ENCODE data around the gene OSBPL3. TPM values are rescaled to one million over a fixed set of nuclear protein-coding genes. Genes with fewer than 3 reads are reported as not detected.

OSBPL3 gene
- total and polyA plus RNA-seq, 4 donors, result 0.28 to 3.0 (median 1.1) TPM

- Histone ChIP-seq H3K4me3 (ENCODE audit: low read depth in 1 of 3, low read length in 3 of 3) (no peak overlapping the region), H3K9me3 (ENCODE audit: control insufficient read depth in 4 of 4, low read length in 3 of 4) (no peaks in the 10 kb centered on the region), H3K4me1 (ENCODE audit: control insufficient read depth in 4 of 4, insufficient read depth in 4 of 4, low read length in 3 of 4) (no peaks in the 10 kb centered on the region), H3K27me3 (ENCODE audit: control insufficient read depth in 4 of 4, insufficient read depth in 4 of 4, low read length in 3 of 4) (no peaks in the 10 kb centered on the region), H3K27ac (ENCODE audit: low read depth in 1 of 2, low read length in 2 of 2) (no peak overlapping the region), H3K9ac (ENCODE audit: low read depth in 1 of 2, low read length in 2 of 2) (no peak overlapping the region), H3K36me3 (ENCODE audit: control insufficient read depth in 4 of 4, insufficient read depth in 3 of 4, low read depth in 1 of 4, low read length in 3 of 4) (no peaks in the 10 kb centered on the region)
- DNase-seq (ENCODE audit: low spot score), result no peak
- 88% methylated on average over 1 of the region's 1 CpG for WGBS
- no peak for TF ChIP-seq ATF3 (IDR thresholded peaks at IDR 0.05)
These were observed 33.5 kb downstream of the OSBPL3 start for GRCh38 chr7:24946467-24946866.

GRCh38 chr7:24945899-24946298 lies 34.1 kb downstream of the OSBPL3 start:
- TF ChIP-seq GABPA (IDR thresholded peaks at IDR 0.05 in 1 of 2, conservative IDR thresholded peaks at IDR 0.05 in 1 of 2) (no peak), REST (IDR thresholded peaks at IDR 0.05) (no peak), ATF3 (IDR thresholded peaks at IDR 0.05) (no peak), JUND (IDR thresholded peaks at IDR 0.05) (no peak), YY1 (IDR thresholded peaks at IDR 0.05) (no peak), RAD21 (IDR thresholded peaks at IDR 0.05) (no peak), HNF4G (IDR thresholded peaks at IDR 0.05) (no peak), TAF1 (conservative IDR thresholded peaks at IDR 0.05) (no peak), FOXA1 (IDR thresholded peaks at IDR 0.05) (no peak), RXRA (IDR thresholded peaks at IDR 0.05) (no peak), HNF4A (conservative IDR thresholded peaks at IDR 0.05) (no peak), ZBTB33 (IDR thresholded peaks at IDR 0.05) (no peak), FOXA2 (IDR thresholded peaks at IDR 0.05) (no peak), NR2F2 (IDR thresholded peaks at IDR 0.05) (no peak)
- no peak for DNase-seq (ENCODE audit: low spot score)
- H3K4me3 ChIP-seq (ENCODE audit: low read depth in 1 of 3, low read length in 3 of 3), result no peak overlapping the region
- no peaks in the 10 kb centered on the region for H3K36me3 ChIP-seq (ENCODE audit: control insufficient read depth in 4 of 4, insufficient read depth in 3 of 4, low read depth in 1 of 4, low read length in 3 of 4)
- 0% methylated on average over 1 of the region's 1 CpG for WGBS
- H3K27ac ChIP-seq (ENCODE audit: low read depth in 1 of 2, low read length in 2 of 2), result no peak overlapping the region
- H3K9ac ChIP-seq (ENCODE audit: low read depth in 1 of 2, low read length in 2 of 2), result no peak overlapping the region
- H3K27me3 ChIP-seq (ENCODE audit: control insufficient read depth in 4 of 4, insufficient read depth in 4 of 4, low read length in 3 of 4), result no peaks in the 10 kb centered on the region
- no peaks in the 10 kb centered on the region for H3K4me1 ChIP-seq (ENCODE audit: control insufficient read depth in 4 of 4, insufficient read depth in 4 of 4, low read length in 3 of 4)
- no peaks in the 10 kb centered on the region for H3K9me3 ChIP-seq (ENCODE audit: control insufficient read depth in 4 of 4, low read length in 3 of 4)

All from liver (tissue), 9 donors.